ENCODE results near the gene MYD88.
"Not testable (repeated sequence)": the region's sequence is repeated elsewhere in the genome, so short reads cannot be mapped to it uniquely, and the experiment has no call there.

The MYD88 gene

GRCh38 chr3:38127611-38128302 lies 10.7 kb upstream of the MYD88 start:
- no peak for DNase-seq

- no peak for DNase-seq
These were observed 10.2 kb upstream of the MYD88 start for GRCh38 chr3:38128303-38128655.

- no peak for DNase-seq
These were observed 9.4 kb upstream of the MYD88 start for GRCh38 chr3:38129058-38129457.

- DNase-seq, result no peak
These were observed 7.8 kb upstream of the MYD88 start for GRCh38 chr3:38130631-38131065.

GRCh38 chr3:38131621-38132369 lies 6.7 kb upstream of the MYD88 start:
- DNase-seq, result peak; percentile 54

GRCh38 chr3:38133209-38133556 lies 5.3 kb upstream of the MYD88 start:
- DNase-seq, result no peak

- no peak for DNase-seq
These were observed 4.7 kb upstream of the MYD88 start for GRCh38 chr3:38133557-38134405.

- DNase-seq, result not testable (repeated sequence)
These were observed 3.8 kb upstream of the MYD88 start for GRCh38 chr3:38134517-38135143.

GRCh38 chr3:38135621-38136277 lies 2.7 kb upstream of the MYD88 start:
- DNase-seq, result not testable (repeated sequence)

GRCh38 chr3:38136393-38136776 lies 2.1 kb upstream of the MYD88 start:
- peak; percentile 28 for DNase-seq

- peak; percentile 99 for DNase-seq
These were observed 1.5 kb upstream of the MYD88 start, which contains the start of gene ACAA1 for GRCh38 chr3:38136777-38137614. TSS of gene ACAA1 (minus strand) at chr3:38137127. CDS start at chr3:38137035, 92 bp downstream.

GRCh38 chr3:38137615-38138348 lies 679 bp upstream of the MYD88 start:
- peak; percentile 33 for DNase-seq

- DNase-seq, result peak; percentile 24
These were observed 730 bp downstream of the MYD88 start for GRCh38 chr3:38139191-38139590.

- no peak for DNase-seq
These were observed 1.2 kb downstream of the MYD88 start for GRCh38 chr3:38139652-38140051.

GRCh38 chr3:38140326-38141172 lies 2.1 kb downstream of the MYD88 start:
- no peak for DNase-seq

- DNase-seq, result no peak
These were observed 2.9 kb downstream of the MYD88 start for GRCh38 chr3:38141173-38141951.

- DNase-seq, result no peak
These were observed 3.5 kb downstream of the MYD88 start for GRCh38 chr3:38141952-38142273.

GRCh38 chr3:38142959-38143358 lies 4.5 kb downstream of the MYD88 start:
- DNase-seq, result no peak

GRCh38 chr3:38143511-38143910 lies 5.0 kb downstream of the MYD88 start:
- no peak for DNase-seq

All from RPMI8226 (cell line).